ENCODE results near the gene RNF130.
A peak's percentile ranks its signal among the peaks of the same experiment; 100 is the strongest.

Gene RNF130

DNA sequence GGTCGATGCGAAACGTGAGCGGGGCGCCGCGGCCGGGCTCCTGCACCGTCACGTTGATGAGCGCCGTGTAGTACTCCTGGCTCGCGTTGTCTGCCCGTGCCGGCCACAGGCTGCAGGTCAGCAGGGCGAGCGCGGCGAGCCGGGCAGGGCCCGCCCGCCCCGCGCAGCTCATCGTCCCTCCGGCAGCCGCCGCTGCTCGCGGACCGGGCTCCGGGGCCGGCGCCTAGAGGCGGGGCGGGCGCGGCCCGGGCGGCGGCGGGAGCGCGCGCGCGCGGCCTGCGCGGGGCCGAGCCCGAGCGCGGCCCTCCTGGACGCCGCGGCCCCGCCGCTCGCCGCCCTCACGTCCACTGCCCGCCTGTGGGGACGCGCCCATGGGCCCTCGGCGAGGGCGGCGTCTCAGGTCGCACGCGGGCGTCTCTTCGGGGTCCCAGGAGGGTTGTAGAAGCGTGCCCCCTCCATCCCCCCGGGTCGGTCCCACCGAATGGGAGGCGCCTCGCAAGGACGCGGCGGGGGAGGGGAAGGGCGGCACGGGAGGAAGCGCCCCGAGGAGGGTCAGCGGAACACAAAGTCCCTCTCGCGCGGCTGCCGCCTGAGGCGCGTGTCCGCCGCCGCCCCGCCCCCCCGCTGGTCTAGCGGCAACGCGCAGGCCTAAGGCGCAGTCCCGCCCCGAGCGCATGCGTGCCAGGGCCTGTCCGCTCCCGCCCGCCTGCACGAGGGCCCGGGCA is at the start of gene RNF130:
Gene RNF130, minus strand, starts transcription at position 229 of the 725 bp plus-strand sequence. Its CDS starts 57 bp downstream, at position 172.
- Histone ChIP-seq H3K27ac (peak within 1 kb of the TSS; percentile 93 to 99), H3K27me3 (no peaks in the 10 kb centered on the region), H3K9me3 (no peaks in the 10 kb centered on the region), H3K4me1 (peaks cover 0 to 22% (median 16%) of the 10 kb centered on the region in 4 donors), H3K4me3 (peak within 1 kb of the TSS; percentile 96 to 97), H3K36me3 (no peaks in the 10 kb centered on the region)
- TF ChIP-seq, protein P1, sequence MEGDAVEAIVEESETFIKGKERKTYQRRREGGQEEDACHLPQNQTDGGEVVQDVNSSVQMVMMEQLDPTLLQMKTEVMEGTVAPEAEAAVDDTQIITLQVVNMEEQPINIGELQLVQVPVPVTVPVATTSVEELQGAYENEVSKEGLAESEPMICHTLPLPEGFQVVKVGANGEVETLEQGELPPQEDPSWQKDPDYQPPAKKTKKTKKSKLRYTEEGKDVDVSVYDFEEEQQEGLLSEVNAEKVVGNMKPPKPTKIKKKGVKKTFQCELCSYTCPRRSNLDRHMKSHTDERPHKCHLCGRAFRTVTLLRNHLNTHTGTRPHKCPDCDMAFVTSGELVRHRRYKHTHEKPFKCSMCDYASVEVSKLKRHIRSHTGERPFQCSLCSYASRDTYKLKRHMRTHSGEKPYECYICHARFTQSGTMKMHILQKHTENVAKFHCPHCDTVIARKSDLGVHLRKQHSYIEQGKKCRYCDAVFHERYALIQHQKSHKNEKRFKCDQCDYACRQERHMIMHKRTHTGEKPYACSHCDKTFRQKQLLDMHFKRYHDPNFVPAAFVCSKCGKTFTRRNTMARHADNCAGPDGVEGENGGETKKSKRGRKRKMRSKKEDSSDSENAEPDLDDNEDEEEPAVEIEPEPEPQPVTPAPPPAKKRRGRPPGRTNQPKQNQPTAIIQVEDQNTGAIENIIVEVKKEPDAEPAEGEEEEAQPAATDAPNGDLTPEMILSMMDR (IDR thresholded peaks at IDR 0.05): no peak
- DNase-seq: peak; percentile 89 to 97
- intact Hi-C loops (cut with DNase I; ENCODE audit: low total_unique reads): loop anchor here (5.0 to 10.0 kb wide), 2 partner anchors 164 to 1193 kb away; partner anchors contain the start of genes TBC1D9B and TRIM52

DNA sequence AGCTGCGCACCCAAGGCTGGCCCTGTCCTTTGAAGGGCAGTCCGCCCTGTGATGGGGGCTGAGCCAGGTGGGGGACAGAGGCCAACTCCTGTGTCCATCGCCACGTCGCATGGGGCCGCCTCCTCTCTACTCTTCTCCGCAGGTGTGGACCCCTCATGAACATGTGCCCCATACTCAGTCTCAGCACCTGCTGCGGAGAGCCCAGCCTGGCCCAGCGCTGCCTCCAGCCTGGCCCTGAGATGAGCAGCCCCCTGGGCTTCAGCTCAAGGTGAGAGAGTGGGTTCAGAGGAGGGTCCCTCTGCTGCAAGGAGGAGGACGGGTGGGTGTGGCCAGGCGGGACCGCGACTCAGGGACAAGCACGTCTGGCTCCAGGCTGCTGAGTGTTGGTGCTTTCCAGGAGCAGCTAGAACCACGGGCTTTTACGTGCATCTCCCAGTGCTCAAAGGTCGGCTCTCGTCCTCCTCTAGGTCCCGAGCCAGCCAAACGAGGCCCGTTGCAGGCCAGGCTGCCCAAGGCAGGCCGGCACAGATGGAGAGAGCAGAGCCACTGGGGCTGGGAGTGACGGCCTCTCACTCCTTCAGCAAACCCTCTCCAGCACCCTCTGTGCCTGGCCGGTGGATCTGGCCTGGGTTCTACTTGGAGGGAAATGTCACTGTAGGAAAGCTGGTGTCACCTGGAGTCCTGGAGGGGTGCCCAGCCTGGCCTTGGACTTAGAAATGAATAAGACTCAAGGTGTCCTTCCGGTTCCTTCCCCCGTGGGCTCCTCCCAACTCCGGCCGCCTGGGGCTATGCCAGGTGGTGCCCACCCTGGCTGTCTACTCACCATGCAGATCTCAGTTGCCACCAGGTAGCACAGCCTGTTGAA is 48.9 kb upstream of the RNF130 start:
- intact Hi-C loops (cut with DNase I; ENCODE audit: low total_unique reads): no loop called here
- TF ChIP-seq, protein P1 (IDR thresholded peaks at IDR 0.05): no peak
- Histone ChIP-seq H3K27me3 (peaks cover 0 to 28% of the 10 kb centered on the region in 2 donors), H3K36me3 (no peaks in the 10 kb centered on the region), H3K9me3 (no peaks in the 10 kb centered on the region), H3K4me1 (no peaks in the 10 kb centered on the region), H3K4me3 (no peak overlapping the region), H3K27ac (no peak overlapping the region)
- DNase-seq: peak in 1 of 2 donors; percentile 58

DNA sequence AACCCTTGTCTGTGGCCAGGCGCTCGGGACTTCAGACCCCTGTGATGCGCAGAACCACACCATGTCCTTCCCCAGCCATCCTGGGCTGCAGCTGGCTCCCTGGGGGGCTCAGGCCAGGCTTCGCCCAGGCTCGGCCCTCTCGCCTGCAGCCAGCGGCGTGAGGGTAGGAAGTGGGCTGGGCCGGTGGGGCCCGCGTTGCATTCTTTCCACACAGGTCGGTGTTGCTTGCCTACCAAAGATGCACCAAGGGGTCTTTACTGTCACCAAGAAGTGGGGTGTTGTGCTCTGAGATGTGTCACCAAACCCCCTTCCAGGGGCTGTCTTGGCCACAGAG is 48.3 kb upstream of the RNF130 start:
- Histone ChIP-seq H3K27me3 (peaks cover 0 to 26% of the 10 kb centered on the region in 2 donors), H3K36me3 (no peaks in the 10 kb centered on the region), H3K27ac (no peak overlapping the region), H3K9me3 (no peaks in the 10 kb centered on the region), H3K4me1 (no peaks in the 10 kb centered on the region), H3K4me3 (no peak overlapping the region)
- TF ChIP-seq, protein P1 (IDR thresholded peaks at IDR 0.05): no peak
- DNase-seq: no peak
- intact Hi-C loops (cut with DNase I; ENCODE audit: low total_unique reads): no loop called here

- Histone ChIP-seq H3K27ac (no peak overlapping the region), H3K36me3 (no peaks in the 10 kb centered on the region), H3K4me1 (no peaks in the 10 kb centered on the region), H3K4me3 (no peak overlapping the region), H3K9me3 (no peaks in the 10 kb centered on the region), H3K27me3 (peaks cover 0 to 26% of the 10 kb centered on the region in 2 donors)
- DNase-seq: peak in 1 of 2 donors; percentile 58
- TF ChIP-seq, protein P1 (IDR thresholded peaks at IDR 0.05): no peak
- intact Hi-C loops (cut with DNase I; ENCODE audit: low total_unique reads): no loop called here
Measured at GRCh38 chr5:180119031-180119902, 47.7 kb upstream of the RNF130 start.

- no peak overlapping the region for H3K27ac ChIP-seq
- no peaks in the 10 kb centered on the region for H3K4me1 ChIP-seq
- DNase-seq: peak in 1 of 2 donors; percentile 41
- H3K9me3 ChIP-seq: no peaks in the 10 kb centered on the region
- H3K4me3 ChIP-seq: no peak overlapping the region
- H3K27me3 ChIP-seq: peaks cover 0 to 31% of the 10 kb centered on the region in 2 donors
- TF ChIP-seq, protein P1 (IDR thresholded peaks at IDR 0.05): no peak
- no peaks in the 10 kb centered on the region for H3K36me3 ChIP-seq
- intact Hi-C loops (cut with DNase I; ENCODE audit: low total_unique reads): no loop called here
Measured at GRCh38 chr5:180118391-180118791, 46.8 kb upstream of the RNF130 start.

All from tibial artery (tissue), 4 donors.